ENCODE results near the gene GFM1. TPM values are rescaled to one million over a fixed set of nuclear protein-coding genes. Genes with fewer than 3 reads are reported as not detected.

GFM1 gene
- total and polyA plus RNA-seq, 11 donors: 15.7 to 77.7 (median 49.9) TPM

DNA sequence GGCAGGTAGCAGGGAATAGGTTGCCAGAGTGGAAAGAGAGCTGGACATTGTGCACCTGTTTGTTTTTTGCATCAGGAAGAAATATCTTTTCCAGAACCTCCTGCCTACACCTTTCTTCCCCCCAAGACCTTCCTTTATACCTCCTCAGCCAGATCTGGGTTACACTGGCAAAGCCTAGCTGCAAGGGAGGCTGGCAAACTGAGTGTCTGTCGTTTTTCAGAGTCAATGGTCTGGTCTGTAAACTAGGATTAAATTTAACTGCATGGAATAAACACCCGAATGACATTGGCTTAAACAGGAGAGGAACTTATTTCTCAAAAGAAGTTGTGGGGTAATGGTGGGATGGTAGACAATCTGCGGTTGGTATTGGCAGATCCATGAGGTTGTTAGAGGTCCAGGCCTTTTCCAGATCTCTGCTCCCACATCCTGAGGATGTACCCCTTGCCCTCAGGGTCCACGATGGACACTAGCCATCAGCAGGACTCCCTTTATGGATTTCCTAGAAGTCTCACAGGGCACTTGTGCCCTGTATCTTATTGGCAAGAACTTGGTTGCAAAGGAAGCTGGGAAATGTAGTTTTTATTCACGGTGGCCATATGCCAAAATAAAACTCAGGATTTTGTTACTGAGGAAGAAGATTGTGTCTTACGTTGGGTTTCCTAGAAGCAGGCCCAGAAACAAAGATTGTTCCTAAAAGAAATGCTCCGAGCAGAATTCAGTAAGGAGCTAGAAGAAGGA, 91.1 kb downstream of the GFM1 start:
- Histone ChIP-seq H3K36me3 (no peaks in the 10 kb centered on the region), H3K27ac (no peak overlapping the region), H3K27me3 (no peaks in the 10 kb centered on the region), H3K4me3 (no peak overlapping the region), H3K4me1 (peaks cover 0 to 17% (median 8%) of the 10 kb centered on the region in 12 donors), H3K9me3 (peaks cover 0 to 13% (median 8%) of the 10 kb centered on the region in 12 donors)
- DNase-seq (no peak), ATAC-seq (no peak)
- 81 to 84% (median 83%) methylated on average over 7 of the region's 7 CpGs for whole genome bisulfite sequencing, 4 donors
- intact Hi-C loops (cut with DNase I): loop anchor here in 1 of 10 donors (5.0 kb wide), 1 partner anchor 42 kb away; no protein-coding TSS in a partner anchor
- TF ChIP-seq POLR2A (IDR thresholded peaks at IDR 0.05): no peak
- TF ChIP-seq CTCF (IDR thresholded peaks at IDR 0.05): no peak

- intact Hi-C loops (cut with DNase I): loop anchor here in 1 of 10 donors (5.0 kb wide), 1 partner anchor 40 kb away; no protein-coding TSS in a partner anchor
- TF ChIP-seq POLR2A (IDR thresholded peaks at IDR 0.05) (no peak), CTCF (IDR thresholded peaks at IDR 0.05) (no peak)
- WGBS, 4 donors: 49 to 96% (median 85%) methylated on average over 2 of the region's 2 CpGs
- no peak for DNase-seq
- no peak for ATAC-seq
- peaks cover 0 to 8% (median 4%) of the 10 kb centered on the region in 9 donors for H3K36me3 ChIP-seq
- H3K9me3 ChIP-seq: peaks cover 0 to 13% (median 8%) of the 10 kb centered on the region in 12 donors
- H3K4me3 ChIP-seq: no peak overlapping the region
- H3K27ac ChIP-seq: no peak overlapping the region
- H3K4me1 ChIP-seq: peaks cover 0 to 5% (median 0%) of the 10 kb centered on the region in 12 donors
- H3K27me3 ChIP-seq: no peaks in the 10 kb centered on the region
These were observed 93.1 kb downstream of the GFM1 start for GRCh38 chr3:158737410-158737809.

- no peak overlapping the region for H3K27ac ChIP-seq
- TF ChIP-seq POLR2A (IDR thresholded peaks at IDR 0.05) (no peak), CTCF (IDR thresholded peaks at IDR 0.05) (no peak)
- 90 to 96% (median 92%) methylated on average over 9 of the region's 9 CpGs for WGBS, 4 donors
- no peaks in the 10 kb centered on the region for H3K27me3 ChIP-seq
- H3K4me1 ChIP-seq: no peaks in the 10 kb centered on the region
- ATAC-seq (no peak), DNase-seq (no peak)
- H3K36me3 ChIP-seq: peaks cover 0 to 13% (median 6%) of the 10 kb centered on the region in 9 donors
- peaks cover 0 to 13% (median 8%) of the 10 kb centered on the region in 12 donors for H3K9me3 ChIP-seq
- H3K4me3 ChIP-seq: no peak overlapping the region
- intact Hi-C loops (cut with DNase I): loop anchor here in 1 of 10 donors (5.0 kb wide), 1 partner anchor 39 kb away; no protein-coding TSS in a partner anchor
These were observed 93.8 kb downstream of the GFM1 start for GRCh38 chr3:158737976-158738615.

- 94 to 98% (median 98%) methylated on average over 6 of the region's 6 CpGs for WGBS, 4 donors
- DNase-seq (no peak), ATAC-seq (no peak)
- intact Hi-C loops (cut with DNase I): loop anchor here in 1 of 10 donors (5.0 kb wide), 1 partner anchor 39 kb away; no protein-coding TSS in a partner anchor
- Histone ChIP-seq H3K27ac (no peak overlapping the region), H3K9me3 (peaks cover 0 to 13% (median 8%) of the 10 kb centered on the region in 12 donors), H3K36me3 (peaks cover 0 to 14% (median 6%) of the 10 kb centered on the region in 9 donors), H3K27me3 (no peaks in the 10 kb centered on the region), H3K4me1 (no peaks in the 10 kb centered on the region), H3K4me3 (no peak overlapping the region)
- TF ChIP-seq POLR2A (IDR thresholded peaks at IDR 0.05): no peak
- TF ChIP-seq CTCF (IDR thresholded peaks at IDR 0.05): no peak
These were observed 94.3 kb downstream of the GFM1 start for GRCh38 chr3:158738653-158739052.
